ENCODE results near the gene BAG1. TPM values are rescaled to one million over a fixed set of nuclear protein-coding genes. Genes with fewer than 3 reads are reported as not detected.

BAG1 gene
- total and polyA plus RNA-seq, 4 donors: 35.1 to 55.2 (median 43.0) TPM

GRCh38 chr9:33272061-33272460, 7.6 kb upstream of the BAG1 start:
- no peak for TF ChIP-seq FOXA2 (IDR thresholded peaks at IDR 0.05)
- no peak for TF ChIP-seq RAD21 (IDR thresholded peaks at IDR 0.05)
- no peak for TF ChIP-seq FOXA1 (IDR thresholded peaks at IDR 0.05)
- no peak for TF ChIP-seq TAF1 (conservative IDR thresholded peaks at IDR 0.05)
- no peak for TF ChIP-seq SP1 (IDR thresholded peaks at IDR 0.05)
- peaks cover 0 to 3% (median 0%) of the 10 kb centered on the region in 4 donors for H3K4me1 ChIP-seq (ENCODE audit: control insufficient read depth in 4 of 4, insufficient read depth in 4 of 4, low read length in 3 of 4)
- 91% methylated on average over 1 of the region's 1 CpG for WGBS
- no peak overlapping the region for H3K27ac ChIP-seq (ENCODE audit: low read depth in 1 of 2, low read length in 2 of 2)
- no peak overlapping the region for H3K9ac ChIP-seq (ENCODE audit: low read depth in 1 of 2, low read length in 2 of 2)
- no peaks in the 10 kb centered on the region for H3K27me3 ChIP-seq (ENCODE audit: control insufficient read depth in 4 of 4, insufficient read depth in 4 of 4, low read length in 3 of 4)
- DNase-seq (ENCODE audit: low spot score): no peak
- H3K4me3 ChIP-seq (ENCODE audit: low read depth in 1 of 3, low read length in 3 of 3): no peak overlapping the region
- peaks cover 5 to 55% (median 46%) of the 10 kb centered on the region in 4 donors for H3K36me3 ChIP-seq (ENCODE audit: control insufficient read depth in 4 of 4, insufficient read depth in 3 of 4, low read depth in 1 of 4, low read length in 3 of 4)
- no peaks in the 10 kb centered on the region for H3K9me3 ChIP-seq (ENCODE audit: control insufficient read depth in 4 of 4, low read length in 3 of 4)

DNA sequence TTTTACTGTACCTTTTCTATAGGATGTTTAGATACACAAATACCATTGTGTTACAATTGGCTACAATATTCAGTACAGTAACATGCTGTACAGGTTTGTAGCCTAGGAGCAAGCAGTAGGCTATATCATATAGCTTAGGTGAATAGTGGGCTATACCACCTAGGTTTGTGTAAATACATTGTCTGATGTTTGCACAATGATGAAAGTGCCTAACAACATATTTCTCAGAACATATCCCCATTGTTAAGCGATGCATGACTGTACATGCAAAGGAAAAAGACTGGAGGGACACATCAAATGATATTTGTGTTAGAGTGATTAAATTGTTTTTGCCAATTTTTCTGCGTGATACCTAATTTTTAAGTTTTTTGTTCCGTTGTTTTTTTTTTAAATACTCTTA, 5.6 kb upstream of the BAG1 start:
- TF ChIP-seq RAD21 (IDR thresholded peaks at IDR 0.05): no peak
- Histone ChIP-seq H3K27me3 (ENCODE audit: control insufficient read depth in 4 of 4, insufficient read depth in 4 of 4, low read length in 3 of 4) (no peaks in the 10 kb centered on the region), H3K4me1 (ENCODE audit: control insufficient read depth in 4 of 4, insufficient read depth in 4 of 4, low read length in 3 of 4) (peaks cover 0 to 16% (median 8%) of the 10 kb centered on the region in 4 donors), H3K9me3 (ENCODE audit: control insufficient read depth in 4 of 4, low read length in 3 of 4) (no peaks in the 10 kb centered on the region), H3K4me3 (ENCODE audit: low read depth in 1 of 3, low read length in 3 of 3) (no peak overlapping the region), H3K9ac (ENCODE audit: low read depth in 1 of 2, low read length in 2 of 2) (no peak overlapping the region), H3K36me3 (ENCODE audit: control insufficient read depth in 4 of 4, insufficient read depth in 3 of 4, low read depth in 1 of 4, low read length in 3 of 4) (peaks cover 0 to 44% (median 36%) of the 10 kb centered on the region in 4 donors), H3K27ac (ENCODE audit: low read depth in 1 of 2, low read length in 2 of 2) (no peak overlapping the region)
- DNase-seq (ENCODE audit: low spot score): no peak
- WGBS: 98% methylated on average over 3 of the region's 3 CpGs

GRCh38 chr9:33267151-33267767, 2.8 kb upstream of the BAG1 start:
- H3K9me3 ChIP-seq (ENCODE audit: control insufficient read depth in 4 of 4, low read length in 3 of 4): no peaks in the 10 kb centered on the region
- H3K4me3 ChIP-seq (ENCODE audit: low read depth in 1 of 3, low read length in 3 of 3): no peak overlapping the region
- peaks cover 0 to 27% (median 16%) of the 10 kb centered on the region in 4 donors for H3K4me1 ChIP-seq (ENCODE audit: control insufficient read depth in 4 of 4, insufficient read depth in 4 of 4, low read length in 3 of 4)
- no peak overlapping the region for H3K9ac ChIP-seq (ENCODE audit: low read depth in 1 of 2, low read length in 2 of 2)
- no peaks in the 10 kb centered on the region for H3K27me3 ChIP-seq (ENCODE audit: control insufficient read depth in 4 of 4, insufficient read depth in 4 of 4, low read length in 3 of 4)
- no peak for DNase-seq (ENCODE audit: low spot score)
- no peak overlapping the region for H3K27ac ChIP-seq (ENCODE audit: low read depth in 1 of 2, low read length in 2 of 2)
- TF ChIP-seq HNF4G (IDR thresholded peaks at IDR 0.05) (no peak), SP1 (IDR thresholded peaks at IDR 0.05) (no peak), GABPA (IDR thresholded peaks at IDR 0.05 in 1 of 2, conservative IDR thresholded peaks at IDR 0.05 in 1 of 2) (no peak), YY1 (IDR thresholded peaks at IDR 0.05) (no peak), FOXA1 (IDR thresholded peaks at IDR 0.05) (no peak), RXRA (IDR thresholded peaks at IDR 0.05) (no peak), EGR1 (IDR thresholded peaks at IDR 0.05; ENCODE audit: low read depth in 2 of 2) (no peak), MAX (IDR thresholded peaks at IDR 0.05) (no peak), NR2F2 (IDR thresholded peaks at IDR 0.05) (no peak), TAF1 (conservative IDR thresholded peaks at IDR 0.05) (no peak), JUND (IDR thresholded peaks at IDR 0.05) (no peak), FOXA2 (IDR thresholded peaks at IDR 0.05) (no peak), HNF4A (conservative IDR thresholded peaks at IDR 0.05) (no peak)
- TF ChIP-seq, protein P1, sequence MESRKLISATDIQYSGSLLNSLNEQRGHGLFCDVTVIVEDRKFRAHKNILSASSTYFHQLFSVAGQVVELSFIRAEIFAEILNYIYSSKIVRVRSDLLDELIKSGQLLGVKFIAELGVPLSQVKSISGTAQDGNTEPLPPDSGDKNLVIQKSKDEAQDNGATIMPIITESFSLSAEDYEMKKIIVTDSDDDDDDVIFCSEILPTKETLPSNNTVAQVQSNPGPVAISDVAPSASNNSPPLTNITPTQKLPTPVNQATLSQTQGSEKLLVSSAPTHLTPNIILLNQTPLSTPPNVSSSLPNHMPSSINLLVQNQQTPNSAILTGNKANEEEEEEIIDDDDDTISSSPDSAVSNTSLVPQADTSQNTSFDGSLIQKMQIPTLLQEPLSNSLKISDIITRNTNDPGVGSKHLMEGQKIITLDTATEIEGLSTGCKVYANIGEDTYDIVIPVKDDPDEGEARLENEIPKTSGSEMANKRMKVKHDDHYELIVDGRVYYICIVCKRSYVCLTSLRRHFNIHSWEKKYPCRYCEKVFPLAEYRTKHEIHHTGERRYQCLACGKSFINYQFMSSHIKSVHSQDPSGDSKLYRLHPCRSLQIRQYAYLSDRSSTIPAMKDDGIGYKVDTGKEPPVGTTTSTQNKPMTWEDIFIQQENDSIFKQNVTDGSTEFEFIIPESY (IDR thresholded peaks at IDR 0.05): no peak
- TF ChIP-seq, protein P2, sequence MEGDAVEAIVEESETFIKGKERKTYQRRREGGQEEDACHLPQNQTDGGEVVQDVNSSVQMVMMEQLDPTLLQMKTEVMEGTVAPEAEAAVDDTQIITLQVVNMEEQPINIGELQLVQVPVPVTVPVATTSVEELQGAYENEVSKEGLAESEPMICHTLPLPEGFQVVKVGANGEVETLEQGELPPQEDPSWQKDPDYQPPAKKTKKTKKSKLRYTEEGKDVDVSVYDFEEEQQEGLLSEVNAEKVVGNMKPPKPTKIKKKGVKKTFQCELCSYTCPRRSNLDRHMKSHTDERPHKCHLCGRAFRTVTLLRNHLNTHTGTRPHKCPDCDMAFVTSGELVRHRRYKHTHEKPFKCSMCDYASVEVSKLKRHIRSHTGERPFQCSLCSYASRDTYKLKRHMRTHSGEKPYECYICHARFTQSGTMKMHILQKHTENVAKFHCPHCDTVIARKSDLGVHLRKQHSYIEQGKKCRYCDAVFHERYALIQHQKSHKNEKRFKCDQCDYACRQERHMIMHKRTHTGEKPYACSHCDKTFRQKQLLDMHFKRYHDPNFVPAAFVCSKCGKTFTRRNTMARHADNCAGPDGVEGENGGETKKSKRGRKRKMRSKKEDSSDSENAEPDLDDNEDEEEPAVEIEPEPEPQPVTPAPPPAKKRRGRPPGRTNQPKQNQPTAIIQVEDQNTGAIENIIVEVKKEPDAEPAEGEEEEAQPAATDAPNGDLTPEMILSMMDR (IDR thresholded peaks at IDR 0.05; ENCODE audit: low read depth, low read length, missing input control): no peak
- TF ChIP-seq, protein P3, sequence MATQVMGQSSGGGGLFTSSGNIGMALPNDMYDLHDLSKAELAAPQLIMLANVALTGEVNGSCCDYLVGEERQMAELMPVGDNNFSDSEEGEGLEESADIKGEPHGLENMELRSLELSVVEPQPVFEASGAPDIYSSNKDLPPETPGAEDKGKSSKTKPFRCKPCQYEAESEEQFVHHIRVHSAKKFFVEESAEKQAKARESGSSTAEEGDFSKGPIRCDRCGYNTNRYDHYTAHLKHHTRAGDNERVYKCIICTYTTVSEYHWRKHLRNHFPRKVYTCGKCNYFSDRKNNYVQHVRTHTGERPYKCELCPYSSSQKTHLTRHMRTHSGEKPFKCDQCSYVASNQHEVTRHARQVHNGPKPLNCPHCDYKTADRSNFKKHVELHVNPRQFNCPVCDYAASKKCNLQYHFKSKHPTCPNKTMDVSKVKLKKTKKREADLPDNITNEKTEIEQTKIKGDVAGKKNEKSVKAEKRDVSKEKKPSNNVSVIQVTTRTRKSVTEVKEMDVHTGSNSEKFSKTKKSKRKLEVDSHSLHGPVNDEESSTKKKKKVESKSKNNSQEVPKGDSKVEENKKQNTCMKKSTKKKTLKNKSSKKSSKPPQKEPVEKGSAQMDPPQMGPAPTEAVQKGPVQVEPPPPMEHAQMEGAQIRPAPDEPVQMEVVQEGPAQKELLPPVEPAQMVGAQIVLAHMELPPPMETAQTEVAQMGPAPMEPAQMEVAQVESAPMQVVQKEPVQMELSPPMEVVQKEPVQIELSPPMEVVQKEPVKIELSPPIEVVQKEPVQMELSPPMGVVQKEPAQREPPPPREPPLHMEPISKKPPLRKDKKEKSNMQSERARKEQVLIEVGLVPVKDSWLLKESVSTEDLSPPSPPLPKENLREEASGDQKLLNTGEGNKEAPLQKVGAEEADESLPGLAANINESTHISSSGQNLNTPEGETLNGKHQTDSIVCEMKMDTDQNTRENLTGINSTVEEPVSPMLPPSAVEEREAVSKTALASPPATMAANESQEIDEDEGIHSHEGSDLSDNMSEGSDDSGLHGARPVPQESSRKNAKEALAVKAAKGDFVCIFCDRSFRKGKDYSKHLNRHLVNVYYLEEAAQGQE (IDR thresholded peaks at IDR 0.05): no peak
- peaks cover 0 to 33% (median 27%) of the 10 kb centered on the region in 4 donors for H3K36me3 ChIP-seq (ENCODE audit: control insufficient read depth in 4 of 4, insufficient read depth in 3 of 4, low read depth in 1 of 4, low read length in 3 of 4)

Measured in liver (tissue), 9 donors.